ENCODE measurements around the gene PACS1. TPM values are rescaled to one million over a fixed set of nuclear protein-coding genes. Genes with fewer than 3 reads are reported as not detected.
"Not testable (repeated sequence)": the region's sequence is repeated elsewhere in the genome, so short reads cannot be mapped to it uniquely, and the experiment has no call there.

Gene PACS1
- total RNA-seq, 3 donors from 2014 or later = 43.4 to 46.3 (median 44.8) TPM

- H3K36me3 Mint-ChIP-seq (ENCODE audit: insufficient read depth) = peaks cover 18% of the 10 kb centered on the region
- no peak overlapping the region for H3K4me3 Mint-ChIP-seq
- H3K4me1 Mint-ChIP-seq (ENCODE audit: low read depth) = no peaks in the 10 kb centered on the region
- ATAC-seq = no peak
- no peaks in the 10 kb centered on the region for H3K27me3 Mint-ChIP-seq (ENCODE audit: low read depth)
- no peak for DNase-seq
- H3K9me3 Mint-ChIP-seq = no peaks in the 10 kb centered on the region
Observed at GRCh38 chr11:66243782-66244535, 173.9 kb downstream of the PACS1 start.

DNA sequence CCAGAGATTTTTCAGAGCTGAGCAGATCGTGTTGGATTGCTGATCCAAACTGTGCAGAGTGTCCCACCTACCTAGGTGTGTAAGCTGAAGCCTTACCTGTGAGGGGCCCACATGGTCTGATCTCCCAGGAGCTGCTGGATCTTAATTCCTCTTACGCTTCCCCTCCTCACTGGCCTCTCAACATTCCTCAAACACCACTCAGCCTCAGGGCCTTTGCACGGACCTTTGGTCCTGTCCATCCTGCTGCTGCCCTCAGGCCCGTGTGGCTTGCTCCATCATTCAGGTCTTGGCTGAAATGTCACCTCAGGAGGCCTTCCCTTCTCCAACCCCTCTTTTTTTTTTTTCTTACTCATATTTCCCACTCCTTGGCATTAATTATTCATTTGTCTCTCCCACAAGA, 177.2 kb downstream of the PACS1 start:
- Mint-ChIP-seq H3K4me3 (no peak overlapping the region), H3K36me3 (ENCODE audit: insufficient read depth) (peaks cover 11% of the 10 kb centered on the region), H3K4me1 (ENCODE audit: low read depth) (peaks cover 2% of the 10 kb centered on the region), H3K27me3 (ENCODE audit: low read depth) (no peaks in the 10 kb centered on the region), H3K9me3 (no peaks in the 10 kb centered on the region)
- no peak for ATAC-seq
- no peak for DNase-seq

DNA sequence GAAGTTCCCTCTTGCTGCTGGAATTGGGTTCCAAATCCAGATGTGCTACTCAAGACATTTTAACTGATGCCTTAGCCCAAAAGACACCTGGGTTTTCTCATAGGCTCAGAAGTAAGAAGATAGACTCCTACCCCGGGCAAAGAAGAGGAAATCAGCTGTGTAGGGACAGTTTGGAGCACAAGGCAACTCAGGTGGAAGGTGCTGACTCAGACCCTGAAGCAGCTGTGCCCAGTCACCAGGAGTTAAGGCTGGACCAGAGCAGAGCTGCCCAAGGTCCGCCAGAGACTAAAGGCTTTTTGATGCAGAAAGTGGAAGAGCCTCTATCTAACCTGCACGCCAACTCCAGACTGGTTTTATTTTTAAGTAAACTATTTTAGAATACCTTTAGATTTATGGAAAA, 177.7 kb downstream of the PACS1 start:
- no peak for DNase-seq
- no peak for ATAC-seq
- Mint-ChIP-seq H3K4me1 (ENCODE audit: low read depth) (peaks cover 2% of the 10 kb centered on the region), H3K9me3 (no peaks in the 10 kb centered on the region), H3K4me3 (no peak overlapping the region), H3K36me3 (ENCODE audit: insufficient read depth) (peaks cover 11% of the 10 kb centered on the region), H3K27me3 (ENCODE audit: low read depth) (no peaks in the 10 kb centered on the region)

- H3K9me3 Mint-ChIP-seq = no peaks in the 10 kb centered on the region
Observed at GRCh38 chr11:66248903-66249302, 178.8 kb downstream of the PACS1 start.

DNA sequence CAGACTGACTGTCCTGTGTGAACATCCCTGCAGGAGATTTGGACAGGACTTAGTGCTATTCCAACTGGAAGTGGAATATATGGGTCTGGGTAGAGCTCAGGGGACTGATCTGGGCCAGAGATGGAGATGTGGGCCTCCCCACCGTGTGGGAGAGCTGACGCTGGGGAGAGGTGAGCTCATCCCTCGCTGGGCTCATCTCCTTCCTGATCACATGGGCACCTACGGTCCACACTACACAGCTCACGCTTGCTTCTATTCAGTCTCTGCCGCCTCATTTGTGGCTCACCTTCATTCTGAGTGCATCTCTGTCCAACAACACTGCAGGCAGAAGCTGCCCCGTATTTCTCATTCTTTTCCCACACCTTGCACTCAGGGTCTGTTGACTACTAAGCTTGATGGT, 181.7 kb downstream of the PACS1 start:
- no peak for DNase-seq
- no peak overlapping the region for H3K4me3 Mint-ChIP-seq
- no peak for ATAC-seq
- H3K27me3 Mint-ChIP-seq (ENCODE audit: low read depth) = no peaks in the 10 kb centered on the region
- no peaks in the 10 kb centered on the region for H3K9me3 Mint-ChIP-seq
- H3K4me1 Mint-ChIP-seq (ENCODE audit: low read depth) = peaks cover 11% of the 10 kb centered on the region
- peaks cover 9% of the 10 kb centered on the region for H3K36me3 Mint-ChIP-seq (ENCODE audit: insufficient read depth)

More at GRCh38 chr11:66248903-66249302, 178.8 kb downstream of the PACS1 start:
- H3K4me1 Mint-ChIP-seq (ENCODE audit: low read depth) = peaks cover 2% of the 10 kb centered on the region
- H3K36me3 Mint-ChIP-seq (ENCODE audit: insufficient read depth) = peaks cover 11% of the 10 kb centered on the region
- no peak for ATAC-seq
- H3K4me3 Mint-ChIP-seq = no peak overlapping the region
- no peak for DNase-seq
- H3K27me3 Mint-ChIP-seq (ENCODE audit: low read depth) = no peaks in the 10 kb centered on the region

DNA sequence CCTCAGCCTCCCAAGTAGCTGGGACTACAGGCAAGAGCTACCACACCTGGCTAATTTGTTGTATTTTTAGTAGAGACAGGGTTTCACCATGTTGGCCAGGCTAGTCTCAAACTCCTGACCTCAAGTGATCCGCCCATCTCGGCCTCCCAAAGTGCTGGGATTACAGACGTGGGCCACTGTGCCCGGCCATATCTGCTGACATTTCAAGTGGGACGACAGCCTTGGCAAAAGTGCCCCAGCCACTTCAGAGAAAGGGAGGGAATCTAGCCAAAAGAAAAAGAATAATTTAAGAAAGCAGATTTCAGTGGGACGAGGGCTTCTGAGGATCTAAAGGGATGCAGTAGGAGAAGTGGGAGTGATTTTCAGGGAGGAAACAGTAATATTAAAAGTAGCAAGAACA, 183.0 kb downstream of the PACS1 start:
- H3K4me1 Mint-ChIP-seq (ENCODE audit: low read depth) = peaks cover 14% of the 10 kb centered on the region
- not testable (repeated sequence) for H3K27me3 Mint-ChIP-seq (ENCODE audit: low read depth); H3K9me3 Mint-ChIP-seq; H3K4me3 Mint-ChIP-seq; H3K36me3 Mint-ChIP-seq (ENCODE audit: insufficient read depth); DNase-seq; ATAC-seq

DNA sequence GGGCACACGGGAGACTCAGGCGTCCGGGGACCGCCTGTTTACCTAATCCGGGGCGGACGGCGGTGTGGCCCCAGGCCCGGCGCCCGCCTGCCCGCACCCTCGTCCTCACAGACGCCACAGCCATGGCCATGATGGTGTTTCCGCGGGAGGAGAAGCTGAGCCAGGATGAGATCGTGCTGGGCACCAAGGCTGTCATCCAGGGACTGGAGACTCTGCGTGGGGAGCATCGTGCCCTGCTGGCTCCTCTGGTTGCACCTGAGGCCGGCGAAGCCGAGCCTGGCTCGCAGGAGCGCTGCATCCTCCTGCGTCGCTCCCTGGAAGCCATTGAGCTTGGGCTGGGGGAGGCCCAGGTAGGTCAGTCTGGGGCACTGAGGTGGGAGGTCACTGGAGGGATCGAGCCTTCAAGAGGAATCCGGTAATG, 188.4 kb downstream of the PACS1 start:
- no peak for ATAC-seq
- Mint-ChIP-seq H3K36me3 (ENCODE audit: insufficient read depth) (peaks cover 15% of the 10 kb centered on the region), H3K4me1 (ENCODE audit: low read depth) (peaks cover 26% of the 10 kb centered on the region), H3K4me3 (peak overlapping the region; percentile 91), H3K27me3 (ENCODE audit: low read depth) (no peaks in the 10 kb centered on the region), H3K9me3 (no peaks in the 10 kb centered on the region)
- no peak for DNase-seq

- ATAC-seq (no peak), DNase-seq (no peak)
- Mint-ChIP-seq H3K9me3 (no peaks in the 10 kb centered on the region), H3K4me1 (ENCODE audit: low read depth) (peaks cover 26% of the 10 kb centered on the region), H3K4me3 (peak overlapping the region; percentile 91), H3K27me3 (ENCODE audit: low read depth) (no peaks in the 10 kb centered on the region), H3K36me3 (ENCODE audit: insufficient read depth) (peaks cover 18% of the 10 kb centered on the region)
Observed at GRCh38 chr11:66259225-66259624, 189.2 kb downstream of the PACS1 start.

GRCh38 chr11:66259956-66260355, 189.9 kb downstream of the PACS1 start:
- H3K36me3 Mint-ChIP-seq (ENCODE audit: insufficient read depth) = peaks cover 22% of the 10 kb centered on the region
- H3K4me1 Mint-ChIP-seq (ENCODE audit: low read depth) = peaks cover 26% of the 10 kb centered on the region
- H3K9me3 Mint-ChIP-seq = no peaks in the 10 kb centered on the region
- no peak for ATAC-seq
- no peak overlapping the region for H3K4me3 Mint-ChIP-seq
- no peaks in the 10 kb centered on the region for H3K27me3 Mint-ChIP-seq (ENCODE audit: low read depth)
- DNase-seq = no peak

DNA sequence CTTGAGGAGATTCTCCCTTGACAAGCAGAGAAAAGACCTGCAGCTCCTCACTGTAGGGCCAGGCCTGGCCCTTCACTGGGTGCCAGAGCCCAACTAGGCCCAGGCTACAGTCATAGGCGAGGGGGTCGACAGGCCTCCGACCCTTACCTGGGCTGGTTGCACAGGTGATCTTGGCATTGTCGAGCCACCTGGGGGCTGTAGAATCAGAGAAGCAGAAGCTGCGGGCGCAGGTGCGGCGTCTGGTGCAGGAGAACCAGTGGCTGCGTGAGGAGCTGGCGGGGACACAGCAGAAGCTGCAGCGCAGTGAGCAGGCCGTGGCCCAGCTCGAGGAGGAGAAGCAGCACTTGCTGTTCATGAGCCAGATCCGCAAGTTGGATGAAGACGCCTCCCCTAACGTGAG, 191.5 kb downstream of the PACS1 start:
- ATAC-seq (no peak), DNase-seq (no peak)
- Mint-ChIP-seq H3K36me3 (ENCODE audit: insufficient read depth) (peaks cover 22% of the 10 kb centered on the region), H3K27me3 (ENCODE audit: low read depth) (no peaks in the 10 kb centered on the region), H3K9me3 (no peaks in the 10 kb centered on the region), H3K4me1 (ENCODE audit: low read depth) (peaks cover 19% of the 10 kb centered on the region), H3K4me3 (no peak overlapping the region)

DNA sequence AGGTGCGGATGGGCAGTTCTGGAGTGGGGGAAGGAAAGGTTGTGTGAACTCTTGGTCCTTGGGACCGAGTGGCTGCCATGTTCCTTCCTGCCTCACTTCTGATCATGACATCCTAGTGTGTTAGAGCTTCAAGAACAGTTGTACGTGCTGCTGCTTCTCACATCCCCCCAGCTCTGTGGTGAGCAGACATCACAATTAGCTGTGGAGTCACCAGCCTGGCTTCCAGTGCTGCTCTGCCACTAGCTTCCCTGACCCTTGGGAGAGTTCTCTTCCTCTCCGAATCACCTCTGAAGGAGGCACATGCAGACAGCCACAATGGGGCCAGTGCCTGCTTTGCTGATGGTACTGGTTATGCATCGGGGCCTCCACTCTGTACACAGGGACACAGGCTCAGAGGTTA, 192.1 kb downstream of the PACS1 start:
- Mint-ChIP-seq H3K36me3 (ENCODE audit: insufficient read depth) (peaks cover 22% of the 10 kb centered on the region), H3K4me3 (no peak overlapping the region), H3K27me3 (ENCODE audit: low read depth) (no peaks in the 10 kb centered on the region), H3K4me1 (ENCODE audit: low read depth) (peaks cover 17% of the 10 kb centered on the region), H3K9me3 (no peaks in the 10 kb centered on the region)
- DNase-seq (no peak), ATAC-seq (no peak)

GRCh38 chr11:66262696-66263095, 192.6 kb downstream of the PACS1 start:
- peaks cover 18% of the 10 kb centered on the region for H3K4me1 Mint-ChIP-seq (ENCODE audit: low read depth)
- ATAC-seq (no peak), DNase-seq (no peak)
- H3K27me3 Mint-ChIP-seq (ENCODE audit: low read depth) = no peaks in the 10 kb centered on the region
- H3K4me3 Mint-ChIP-seq = no peak overlapping the region
- H3K9me3 Mint-ChIP-seq = no peaks in the 10 kb centered on the region
- peaks cover 22% of the 10 kb centered on the region for H3K36me3 Mint-ChIP-seq (ENCODE audit: insufficient read depth)

- Mint-ChIP-seq H3K4me1 (ENCODE audit: low read depth) (peaks cover 21% of the 10 kb centered on the region), H3K27me3 (ENCODE audit: low read depth) (no peaks in the 10 kb centered on the region), H3K36me3 (ENCODE audit: insufficient read depth) (peaks cover 22% of the 10 kb centered on the region), H3K4me3 (no peak overlapping the region), H3K9me3 (no peaks in the 10 kb centered on the region)
- no peak for ATAC-seq
- no peak for DNase-seq
Observed at GRCh38 chr11:66263231-66263630, 193.2 kb downstream of the PACS1 start.

GRCh38 chr11:66263785-66264184, 193.7 kb downstream of the PACS1 start:
- no peak for ATAC-seq
- Mint-ChIP-seq H3K36me3 (ENCODE audit: insufficient read depth) (peaks cover 22% of the 10 kb centered on the region), H3K4me1 (ENCODE audit: low read depth) (peaks cover 19% of the 10 kb centered on the region), H3K9me3 (no peaks in the 10 kb centered on the region), H3K4me3 (no peak overlapping the region), H3K27me3 (ENCODE audit: low read depth) (no peaks in the 10 kb centered on the region)
- no peak for DNase-seq

DNA sequence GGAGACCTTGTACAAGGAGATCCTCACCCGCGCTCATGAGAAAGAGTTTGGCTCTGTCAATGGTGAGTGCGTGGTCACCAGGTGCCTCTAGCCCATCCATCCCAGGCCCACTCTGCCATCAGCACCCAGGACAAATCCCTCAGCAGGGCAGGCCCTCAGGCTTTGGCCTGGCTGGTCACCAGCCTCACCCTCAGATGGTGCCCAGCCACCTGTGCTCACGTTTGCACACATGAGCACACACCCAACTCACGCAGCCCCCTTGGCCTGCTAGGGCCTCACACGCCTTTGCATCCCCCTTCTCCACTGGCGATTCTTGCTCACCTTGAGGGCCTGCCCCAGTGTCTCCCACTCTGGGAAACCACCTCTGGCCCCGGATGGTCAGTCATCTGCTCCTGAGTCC, 194.3 kb downstream of the PACS1 start:
- ATAC-seq = no peak
- peaks cover 17% of the 10 kb centered on the region for H3K36me3 Mint-ChIP-seq (ENCODE audit: insufficient read depth)
- H3K4me3 Mint-ChIP-seq = no peak overlapping the region
- H3K4me1 Mint-ChIP-seq (ENCODE audit: low read depth) = peaks cover 17% of the 10 kb centered on the region
- no peaks in the 10 kb centered on the region for H3K27me3 Mint-ChIP-seq (ENCODE audit: low read depth)
- no peaks in the 10 kb centered on the region for H3K9me3 Mint-ChIP-seq
- DNase-seq = no peak
